OCI-LY7 (cell line): ENCODE measurements around the gene PLEKHG4.

ENCODE experiments used
- CTCF ChIP-seq: fragments of 200-600 bp; sonication (generic); conservative IDR thresholded peaks from 2 replicates; pipeline ENCODE4 v1.5.1; 2014; ENCODE audit warnings: mild to moderate bottlenecking, antibody characterized with exemption, low read length, moderate library complexity, mixed read lengths
- EZH2phosphoT487 ChIP-seq: fragments of 200-600 bp; sonication (generic); IDR thresholded peaks from 2 replicates; pipeline ENCODE4 v1.6.1; 2018; ENCODE audit warnings: low read depth, borderline replicate concordance, mild to moderate bottlenecking, mixed run types, antibody characterized with exemption, low read length, moderate library complexity, mixed read lengths

- peak; percentile 26; the same call in 1 of the 2 replicates for TF ChIP-seq CTCF
- TF ChIP-seq EZH2phosphoT487 = no peak
Measured at GRCh38 chr16:67283039-67283825, 3.9 kb downstream of the PLEKHG4 start.
